H9 (cell line): Measurements from ENCODE around the gene HCRTR1. TPM values are rescaled to one million over a fixed set of nuclear protein-coding genes. Genes with fewer than 3 reads are reported as not detected.

ENCODE experiments used
- DNase-seq: peaks from one replicate; pipeline ENCODE4 v3.0.0-alpha.2; 2017
- H2AFZ ChIP-seq: one replicate; pipeline ENCODE4 v1.6.1; 2013; ENCODE audit warnings: mild to moderate bottlenecking, low read length, control low read depth, moderate library complexity
- H2AK5ac ChIP-seq: 2 replicates; pipeline ENCODE4 v1.6.1; 2013; ENCODE audit warnings: low read length, control low read depth, mixed read lengths; ENCODE audit not compliant: insufficient read length
- H2BK120ac ChIP-seq: one replicate; pipeline ENCODE4 v1.6.1; 2013; ENCODE audit warnings: low read depth, mild to moderate bottlenecking, low read length, control low read depth, inconsistent platforms; ENCODE audit not compliant: poor library complexity, severe bottlenecking
- H2BK12ac ChIP-seq: 2 replicates; pipeline ENCODE4 v1.6.1; 2013; ENCODE audit warnings: low read length, control low read depth, mixed read lengths, low read depth; ENCODE audit not compliant: insufficient read length
- H2BK15ac ChIP-seq: 2 replicates; pipeline ENCODE4 v1.6.1; 2013; ENCODE audit warnings: low read depth, low read length, control low read depth
- H2BK20ac ChIP-seq: one replicate; pipeline ENCODE4 v1.6.1; 2013; ENCODE audit warnings: low read depth, mild to moderate bottlenecking, low read length, control low read depth, inconsistent platforms; ENCODE audit not compliant: poor library complexity, severe bottlenecking
- H2BK5ac ChIP-seq: 2 replicates; pipeline ENCODE4 v1.6.1; 2013; ENCODE audit warnings: low read length, control low read depth, mixed read lengths; ENCODE audit not compliant: insufficient read length
- H3K14ac ChIP-seq: 2 replicates; pipeline ENCODE4 v1.6.1; 2013; ENCODE audit warnings: low read length, control low read depth; ENCODE audit not compliant: insufficient read depth
- H3K18ac ChIP-seq: 2 replicates; pipeline ENCODE4 v1.6.1; 2013; ENCODE audit warnings: low read depth, mild to moderate bottlenecking, mixed read lengths, low read length, control low read depth; ENCODE audit not compliant: insufficient read length
- H3K23ac ChIP-seq: 2 replicates; pipeline ENCODE4 v1.6.1; 2013; ENCODE audit warnings: low read length, control low read depth, mixed read lengths, low read depth; ENCODE audit not compliant: insufficient read length
- H3K23me2 ChIP-seq: 2 replicates; pipeline ENCODE4 v1.6.1; 2013; ENCODE audit warnings: low read depth, mild to moderate bottlenecking, mixed read lengths, low read length, control low read depth; ENCODE audit not compliant: insufficient read length, poor library complexity, severe bottlenecking
- H3K27ac ChIP-seq: 2 replicates; pipeline ENCODE4 v1.5.1; 2013; ENCODE audit warnings: low read length, control low read depth, mixed read lengths, low read depth; ENCODE audit not compliant: insufficient read length
- H3K27me3 ChIP-seq: 2 replicates; pipeline ENCODE4 v1.6.1; 2013; ENCODE audit warnings: low read length, control low read depth, inconsistent platforms; ENCODE audit not compliant: insufficient read depth
- H3K4ac ChIP-seq: 2 replicates; pipeline ENCODE4 v1.6.1; 2013; ENCODE audit warnings: low read depth, mild to moderate bottlenecking, control low read depth, inconsistent platforms, low read length, moderate library complexity
- H3K4me1 ChIP-seq: 2 replicates; pipeline ENCODE4 v1.6.1; 2013; ENCODE audit warnings: low read length, control low read depth, inconsistent platforms; ENCODE audit not compliant: insufficient read depth
- H3K4me2 ChIP-seq: 2 replicates; pipeline ENCODE4 v1.6.1; 2013; ENCODE audit warnings: low read length, control low read depth, mixed read lengths; ENCODE audit not compliant: insufficient read length, insufficient read depth
- H3K56ac ChIP-seq: 2 replicates; pipeline ENCODE4 v1.6.1; 2013; ENCODE audit warnings: low read depth, mild to moderate bottlenecking, mixed read lengths, low read length, control low read depth; ENCODE audit not compliant: insufficient read length
- H3K79me1 ChIP-seq: 2 replicates; pipeline ENCODE4 v1.6.1; 2013; ENCODE audit warnings: low read depth, mild to moderate bottlenecking, moderate library complexity, low read length, control low read depth, inconsistent platforms; ENCODE audit not compliant: insufficient read depth, poor library complexity, severe bottlenecking
- H3K79me2 ChIP-seq: 2 replicates; pipeline ENCODE4 v1.6.1; 2013; ENCODE audit warnings: low read length, control low read depth, inconsistent platforms; ENCODE audit not compliant: insufficient read depth
- H3K9ac ChIP-seq: 2 replicates; pipeline ENCODE4 v1.6.1; 2013; ENCODE audit warnings: low read length, control low read depth, mixed read lengths; ENCODE audit not compliant: insufficient read length; ENCODE audit errors: extremely low read depth
- H3K9me3 ChIP-seq: one replicate; pipeline ENCODE4 v1.6.1; 2013; ENCODE audit warnings: low read depth, low read length, inconsistent platforms; ENCODE audit not compliant: control insufficient read depth
- H3T11ph ChIP-seq: one replicate; pipeline ENCODE4 v1.6.1; 2013; ENCODE audit warnings: mild to moderate bottlenecking, low read length, control low read depth, inconsistent platforms
- H4K20me1 ChIP-seq: one replicate; pipeline ENCODE4 v1.6.1; 2013; ENCODE audit not compliant: control insufficient read depth, insufficient read length, insufficient read depth
- H4K5ac ChIP-seq: 2 replicates; pipeline ENCODE4 v1.6.1; 2013; ENCODE audit warnings: low read depth, mild to moderate bottlenecking, mixed read lengths, low read length, control low read depth; ENCODE audit not compliant: insufficient read length
- H4K8ac ChIP-seq: replicated peaks from 2 replicates; pipeline ENCODE4 v1.6.1; 2013; ENCODE audit warnings: low read length, control low read depth, mixed read lengths, low read depth; ENCODE audit not compliant: insufficient read length
- H4K91ac ChIP-seq: 2 replicates; pipeline ENCODE4 v1.6.1; 2013; ENCODE audit warnings: low read depth, mild to moderate bottlenecking, moderate library complexity, mixed read lengths, low read length, control low read depth; ENCODE audit not compliant: insufficient read length
- H3K27ac Mint-ChIP-seq, 3 experiments: 2 replicates in 2 of 3; 3 replicates in 1 of 3; pipeline ENCODE4 v1.8.0; 2020 to 2021; ENCODE audit warnings: mixed read lengths in 3 of 3, mild to moderate bottlenecking in 1 of 3, moderate library complexity in 1 of 3
- H3K27me3 Mint-ChIP-seq: 2 replicates; pipeline ENCODE4 v1.8.0; 2021; ENCODE audit warnings: low read depth, mild to moderate bottlenecking, moderate library complexity, mixed read lengths
- H3K36me3 Mint-ChIP-seq, 3 experiments: 2 replicates in 2 of 3; 3 replicates in 1 of 3; pipeline ENCODE4 v1.8.0; 2020 to 2021; ENCODE audit warnings: low read depth in 3 of 3, mixed read lengths in 3 of 3; ENCODE audit not compliant: insufficient read depth in 1 of 3
- H3K4me1 Mint-ChIP-seq, 2 experiments: 2 replicates each; pipeline ENCODE4 v1.8.0; 2020; ENCODE audit warnings: mixed read lengths in 2 of 2
- H3K4me3 Mint-ChIP-seq, 2 experiments: 2 replicates in 1 of 2; 3 replicates in 1 of 2; pipeline ENCODE4 v1.8.0; 2020 to 2021; ENCODE audit warnings: mild to moderate bottlenecking in 2 of 2, mixed read lengths in 2 of 2, moderate library complexity in 1 of 2
- H3K9me3 Mint-ChIP-seq, 2 experiments: 2 replicates in 1 of 2; 3 replicates in 1 of 2; pipeline ENCODE4 v1.8.0; 2020; ENCODE audit warnings: mild to moderate bottlenecking in 2 of 2, mixed read lengths in 2 of 2, moderate library complexity in 1 of 2
- WGBS: extraction: QIAGEN DNeasy Blood & Tissue Kit; methylation state at CpG from one replicate; pipeline ENCODE4 v1.1.7; 2013; ENCODE audit warnings: missing lambda C conversion rate, low lambda C conversion rate, mixed read lengths; ENCODE audit not compliant: insufficient read length; ENCODE audit errors: extremely low coverage; 5-methylcytosine and 5-hydroxymethylcytosine counted together
- total RNA-seq: library from RNA; stranded (reverse); gene quantifications from 2 replicates; pipeline ENCODE4 v1.2.1, GENCODE V29; 2021
- TF ChIP-seq, protein P1 (sequence below): fragments of 200-600 bp; sonication (generic); conservative IDR thresholded peaks from 3 replicates; pipeline ENCODE4 v1.8.0; 2021; ENCODE audit warnings: antibody characterized with exemption, mild to moderate bottlenecking

Gene HCRTR1
- total RNA-seq, 1 experiment from 2014 or later: not detected

DNA sequence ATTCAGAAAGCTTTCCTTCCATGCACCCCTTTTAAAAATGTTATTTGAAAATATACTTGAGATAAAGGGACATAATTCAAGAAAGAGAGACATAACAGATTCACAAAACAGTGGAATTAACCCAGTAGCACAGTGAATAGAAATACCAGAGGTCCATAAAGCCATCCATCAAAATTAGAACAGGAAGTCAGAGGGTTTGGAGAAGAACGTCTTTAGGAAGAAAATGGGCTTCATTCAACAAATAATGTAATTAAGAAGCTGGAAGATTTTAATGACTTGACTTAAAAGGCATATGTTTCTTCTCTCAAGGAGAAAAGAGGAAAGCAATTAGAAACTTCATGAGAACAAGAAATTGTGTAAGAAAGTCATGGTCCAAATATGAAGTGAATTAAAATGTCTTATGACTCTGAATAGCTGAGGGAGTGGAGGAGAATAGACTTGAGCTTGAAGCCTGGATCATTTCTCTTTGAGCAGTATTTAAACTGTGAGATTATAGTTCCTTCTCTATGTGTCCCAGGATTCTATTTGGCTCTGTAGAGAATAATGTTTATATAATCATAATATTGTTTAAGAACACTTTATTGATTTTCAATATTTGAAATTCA, 7.9 kb upstream of the HCRTR1 start:
- Mint-ChIP-seq H3K27ac (no peak overlapping the region), H3K27me3 (peaks cover 6% of the 10 kb centered on the region), H3K36me3 (no peaks in the 10 kb centered on the region; a peak in 1 of 7 replicates), H3K4me3 (no peak overlapping the region), H3K9me3 (no peaks in the 10 kb centered on the region), H3K4me1 (peaks cover 4 to 5% of the 10 kb centered on the region in 2 experiments)
- no peak overlapping the region for H3K56ac ChIP-seq
- no CpG with 5 or more reads among the region's 1 CpG for WGBS
- H4K20me1 ChIP-seq: no peaks in the 10 kb centered on the region
- H3K23me2 ChIP-seq: no peaks in the 10 kb centered on the region
- H3K14ac ChIP-seq: no peak overlapping the region
- H3K27ac ChIP-seq: no peak overlapping the region
- no peak overlapping the region for H3K4ac ChIP-seq
- no peak overlapping the region for H2AK5ac ChIP-seq
- no peak overlapping the region for H2BK12ac ChIP-seq
- no peak overlapping the region for H2BK15ac ChIP-seq
- H2BK20ac ChIP-seq: no peak overlapping the region
- H2BK120ac ChIP-seq: no peak overlapping the region
- no peak overlapping the region for H3K23ac ChIP-seq
- no peaks in the 10 kb centered on the region for H3K79me2 ChIP-seq
- no peaks in the 10 kb centered on the region for H3K9me3 ChIP-seq
- no peak overlapping the region for H2BK5ac ChIP-seq
- H3K79me1 ChIP-seq: no peaks in the 10 kb centered on the region
- no peak overlapping the region for H2AFZ ChIP-seq
- H3K18ac ChIP-seq: no peak overlapping the region
- no peak overlapping the region for H4K91ac ChIP-seq
- H3T11ph ChIP-seq: no peak overlapping the region
- H3K4me2 ChIP-seq: no peak overlapping the region
- H3K4me1 ChIP-seq: no peaks in the 10 kb centered on the region
- TF ChIP-seq, protein P1, sequence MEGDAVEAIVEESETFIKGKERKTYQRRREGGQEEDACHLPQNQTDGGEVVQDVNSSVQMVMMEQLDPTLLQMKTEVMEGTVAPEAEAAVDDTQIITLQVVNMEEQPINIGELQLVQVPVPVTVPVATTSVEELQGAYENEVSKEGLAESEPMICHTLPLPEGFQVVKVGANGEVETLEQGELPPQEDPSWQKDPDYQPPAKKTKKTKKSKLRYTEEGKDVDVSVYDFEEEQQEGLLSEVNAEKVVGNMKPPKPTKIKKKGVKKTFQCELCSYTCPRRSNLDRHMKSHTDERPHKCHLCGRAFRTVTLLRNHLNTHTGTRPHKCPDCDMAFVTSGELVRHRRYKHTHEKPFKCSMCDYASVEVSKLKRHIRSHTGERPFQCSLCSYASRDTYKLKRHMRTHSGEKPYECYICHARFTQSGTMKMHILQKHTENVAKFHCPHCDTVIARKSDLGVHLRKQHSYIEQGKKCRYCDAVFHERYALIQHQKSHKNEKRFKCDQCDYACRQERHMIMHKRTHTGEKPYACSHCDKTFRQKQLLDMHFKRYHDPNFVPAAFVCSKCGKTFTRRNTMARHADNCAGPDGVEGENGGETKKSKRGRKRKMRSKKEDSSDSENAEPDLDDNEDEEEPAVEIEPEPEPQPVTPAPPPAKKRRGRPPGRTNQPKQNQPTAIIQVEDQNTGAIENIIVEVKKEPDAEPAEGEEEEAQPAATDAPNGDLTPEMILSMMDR: no peak
- H4K5ac ChIP-seq: no peak overlapping the region
- no peaks in the 10 kb centered on the region for H3K27me3 ChIP-seq
- DNase-seq: no peak
- no peak overlapping the region for H4K8ac ChIP-seq
- no peak overlapping the region for H3K9ac ChIP-seq
